Glomerular endothelial cell (primary cell): Measurements from ENCODE around the gene ELL2. TPM values are rescaled to one million over a fixed set of nuclear protein-coding genes. Genes with fewer than 3 reads are reported as not detected.
"Not testable (repeated sequence)": the region's sequence is repeated elsewhere in the genome, so short reads cannot be mapped to it uniquely, and the experiment has no call there.

Source experiments
- DNase-seq: peaks from one replicate; pipeline ENCODE4 v3.0.0-alpha.2; 2011; ENCODE audit warnings: low read depth, low spot score; ENCODE audit errors: extremely low read depth
- total RNA-seq: library from RNA; depleted of rRNA; stranded (reverse); fragments of >200 nt; gene quantifications from 2 replicates; pipeline ENCODE4 v1.2.3, GENCODE V29; 2015

Gene ELL2
- total RNA-seq, 1 donor from 2014 or later = 17.9 TPM

DNA sequence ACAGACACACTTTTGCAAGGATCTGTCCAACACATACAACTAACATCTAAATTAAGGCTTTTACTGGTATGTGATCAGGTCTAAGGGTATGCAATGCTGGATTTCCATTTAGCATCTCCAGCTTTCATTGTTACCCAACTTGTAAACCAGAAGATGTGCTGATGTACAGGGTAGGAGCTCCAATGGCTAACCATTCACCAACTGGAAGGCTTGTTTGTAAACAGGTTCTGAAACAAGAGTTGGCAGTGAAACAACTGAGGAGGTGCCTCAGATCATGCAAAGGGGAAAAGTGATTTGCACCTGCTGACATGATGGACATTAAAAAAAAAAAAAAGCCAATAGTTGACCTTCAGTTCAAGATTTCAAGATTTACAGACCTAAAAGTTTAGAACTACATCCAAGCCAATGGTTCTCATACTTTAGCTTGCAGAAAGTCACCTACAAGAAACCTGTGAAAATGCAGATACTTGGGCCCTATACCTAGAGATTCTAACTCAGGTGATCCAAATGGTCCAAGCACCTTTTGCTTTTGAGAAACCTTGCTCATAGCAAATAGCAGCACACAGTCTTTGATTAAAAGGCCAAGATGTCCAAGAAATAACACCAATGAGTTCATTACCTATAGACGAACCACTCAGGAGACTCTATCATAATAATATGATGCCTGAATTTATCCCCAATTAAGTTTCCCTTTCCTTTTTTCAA, 75.2 kb downstream of the ELL2 start:
- no peak for DNase-seq

DNA sequence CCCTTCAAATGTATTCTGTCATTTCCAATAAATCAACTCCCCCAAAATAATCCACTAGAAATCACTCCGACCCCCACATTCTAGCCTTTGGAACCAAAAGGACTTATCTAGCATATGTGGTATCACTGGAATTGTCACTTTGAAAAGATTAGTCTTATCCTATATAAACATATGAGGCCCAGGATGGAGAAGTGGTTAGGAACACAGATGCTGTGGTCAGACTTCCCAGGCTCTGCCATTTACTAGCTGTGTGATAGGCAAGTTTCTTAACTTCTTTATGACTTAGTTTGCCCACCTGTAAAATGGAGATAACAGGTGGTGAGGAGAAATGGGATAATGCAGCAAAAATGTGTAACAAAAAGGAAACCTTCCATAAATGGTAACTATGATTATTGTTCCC, 77.1 kb downstream of the ELL2 start:
- no peak for DNase-seq

DNA sequence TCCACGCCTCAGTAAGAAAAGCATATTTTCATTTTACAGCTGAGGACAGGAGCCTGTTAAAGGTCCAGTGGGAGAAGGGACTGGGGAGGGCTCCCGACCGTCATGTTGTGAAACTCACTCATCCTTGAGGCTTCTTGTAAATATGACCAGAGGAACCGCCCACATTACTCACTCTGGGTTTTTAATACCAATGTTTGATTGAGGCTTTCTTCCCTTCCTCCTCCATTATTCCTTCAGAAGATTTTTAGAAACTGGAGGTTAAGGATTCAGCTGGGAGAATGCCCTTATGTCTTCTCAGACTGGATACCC, 77.7 kb downstream of the ELL2 start:
- no peak for DNase-seq

DNA sequence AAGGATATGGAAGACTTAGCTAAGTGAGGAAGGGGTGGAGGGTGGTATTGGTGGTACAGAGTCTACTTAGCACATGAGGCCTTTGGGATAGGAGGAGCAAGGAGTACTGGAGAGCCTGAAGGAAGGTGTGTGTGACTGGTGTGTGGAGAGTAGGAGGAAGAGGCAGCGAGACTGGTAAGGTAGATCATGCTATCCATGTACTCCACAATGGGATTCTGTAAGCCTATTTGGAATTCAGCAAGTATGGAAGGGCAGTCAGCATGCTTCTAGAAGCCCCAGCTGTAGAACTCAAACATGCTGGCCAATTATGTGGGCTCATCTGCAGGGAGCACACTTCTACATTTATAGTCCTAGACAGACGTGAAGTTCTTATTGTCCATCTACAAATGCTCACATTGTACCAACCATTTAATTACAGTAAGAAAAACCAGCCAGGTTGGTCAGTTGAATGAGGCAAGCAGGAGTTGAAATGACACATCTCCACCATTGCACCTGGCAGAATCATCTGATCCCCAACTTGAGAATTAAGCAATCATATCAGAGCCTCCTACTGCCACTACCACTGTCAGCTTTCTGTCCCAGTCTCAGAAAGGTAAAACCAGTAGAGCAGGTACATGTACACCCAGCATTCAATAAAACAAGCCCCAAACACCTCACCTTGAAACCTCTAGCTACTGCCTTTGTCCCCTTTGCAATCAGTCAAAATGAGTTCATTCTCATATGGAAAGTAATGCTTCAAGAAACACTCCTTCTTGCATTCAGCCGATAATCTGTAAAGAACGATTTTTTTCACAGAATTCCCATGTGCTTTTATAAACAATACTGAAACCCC, 78.2 kb downstream of the ELL2 start:
- no peak for DNase-seq

DNA sequence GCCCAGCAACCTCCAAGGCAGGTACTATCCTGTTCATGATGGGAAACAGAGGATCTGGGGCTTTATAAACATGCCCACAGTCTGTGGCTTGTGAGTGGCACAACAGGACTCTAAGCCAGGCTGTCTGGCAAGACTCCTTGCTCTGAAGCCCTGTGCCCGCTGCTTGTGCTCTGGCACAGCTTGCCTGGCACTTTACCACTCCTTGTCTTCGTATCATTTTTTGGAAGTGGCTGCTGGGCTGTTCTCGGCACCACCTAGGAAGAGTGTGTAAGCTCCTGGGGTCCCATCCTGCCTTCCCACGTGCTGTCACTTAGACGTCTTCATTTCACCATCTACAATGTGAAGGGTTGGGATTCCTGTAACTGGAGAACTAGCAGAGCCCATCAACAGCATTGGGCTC, 79.8 kb downstream of the ELL2 start:
- no peak for DNase-seq

DNA sequence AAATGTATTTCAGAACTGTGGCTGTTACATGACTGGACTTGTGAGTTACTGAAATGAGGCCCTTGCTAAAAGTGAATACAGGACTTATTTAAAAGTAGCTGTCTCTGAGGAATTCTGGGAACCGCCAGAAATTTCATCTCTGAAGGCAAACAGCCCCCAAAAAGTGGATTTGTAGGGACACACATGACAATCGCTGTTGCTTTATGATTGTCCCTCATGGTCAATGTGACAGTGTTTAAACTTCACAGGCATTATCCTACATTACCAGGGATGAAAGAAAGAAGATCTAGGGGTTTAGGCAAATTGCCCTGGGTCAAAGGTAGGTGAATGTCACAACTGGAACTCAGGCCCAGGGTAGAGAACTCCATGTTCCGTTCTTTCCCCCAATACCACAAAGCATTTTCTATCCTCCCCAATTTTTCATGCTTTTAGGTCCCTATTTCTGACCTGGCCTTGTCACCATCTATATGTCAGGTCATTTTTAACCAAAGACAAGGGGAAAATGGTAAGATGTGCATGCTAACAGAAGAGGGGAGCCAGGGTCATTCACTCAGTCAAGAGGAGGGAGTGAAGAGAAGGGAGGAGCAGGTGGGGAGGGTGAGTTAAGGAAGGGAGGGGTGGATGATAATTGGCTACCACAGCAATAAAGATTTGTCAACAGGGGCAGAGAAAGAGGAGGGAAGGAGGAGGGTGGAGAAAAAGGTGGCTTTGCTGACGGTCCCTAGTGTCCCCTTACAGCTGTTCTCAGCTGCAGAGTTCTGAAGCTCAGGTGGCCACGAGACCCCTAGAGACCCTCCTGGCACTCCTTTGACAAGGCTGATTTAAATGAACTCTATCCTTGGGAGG, 81.3 kb downstream of the ELL2 start:
- DNase-seq = no peak

DNA sequence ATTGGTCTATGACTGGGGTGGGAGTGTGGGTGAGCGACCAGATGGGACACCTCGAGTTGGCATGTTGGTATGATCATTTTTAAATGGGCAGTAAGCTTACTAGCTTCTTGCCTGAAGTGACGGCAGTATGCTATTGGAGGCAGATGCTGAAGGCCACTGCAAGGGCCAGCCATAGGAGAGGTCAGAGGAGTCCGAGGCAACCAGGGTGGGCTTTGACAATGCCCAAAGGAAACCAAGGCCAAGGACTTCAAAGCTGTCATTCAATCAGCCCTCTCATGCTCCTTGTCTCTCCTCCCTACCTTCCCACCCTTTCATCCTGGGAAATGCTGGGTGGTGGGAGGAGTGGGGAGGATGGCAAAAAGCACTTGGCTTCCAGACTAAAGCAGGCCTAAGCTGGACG, 82.0 kb downstream of the ELL2 start:
- no peak for DNase-seq

DNA sequence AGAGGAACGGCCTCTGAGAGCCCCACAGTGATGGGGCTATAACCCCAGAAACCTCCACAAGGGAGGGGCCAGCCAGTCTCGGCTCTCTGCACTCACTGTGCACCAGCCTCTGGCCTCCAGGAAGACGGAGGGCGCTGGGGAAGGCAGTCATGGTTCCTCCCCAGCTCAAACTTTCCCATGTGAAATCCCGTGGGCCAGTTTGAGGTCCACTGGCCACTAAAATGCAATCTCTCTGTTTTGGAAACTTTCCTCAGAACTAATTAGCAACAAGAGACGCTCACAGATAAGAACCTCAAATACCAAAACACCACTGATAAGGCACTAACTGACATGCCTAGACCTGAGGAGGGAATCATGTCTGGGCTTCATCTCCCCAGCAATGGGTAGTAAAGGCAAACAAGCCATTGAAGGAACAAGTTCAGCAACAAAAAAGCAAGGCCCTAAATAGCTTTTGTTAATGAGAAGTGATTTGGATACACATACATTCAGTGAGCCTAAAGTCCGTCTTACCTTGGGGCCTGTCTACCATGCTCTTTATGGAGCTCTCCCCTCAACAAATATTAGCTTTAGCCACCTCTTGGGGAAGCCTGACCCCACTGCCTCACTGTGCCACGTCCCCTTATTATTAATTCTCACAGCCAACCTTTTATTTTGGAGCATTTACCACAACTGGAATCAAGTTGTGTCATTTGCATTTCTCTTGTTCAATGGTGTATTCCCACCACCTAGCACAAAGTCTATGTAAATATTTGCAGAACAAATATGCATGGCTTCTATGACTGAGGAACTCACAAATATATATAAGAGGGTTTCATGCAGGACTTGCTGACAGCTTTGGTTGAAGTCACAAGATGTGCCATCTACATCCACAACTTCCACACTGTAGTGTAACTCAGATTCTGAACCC, 83.0 kb downstream of the ELL2 start:
- no peak for DNase-seq

DNA sequence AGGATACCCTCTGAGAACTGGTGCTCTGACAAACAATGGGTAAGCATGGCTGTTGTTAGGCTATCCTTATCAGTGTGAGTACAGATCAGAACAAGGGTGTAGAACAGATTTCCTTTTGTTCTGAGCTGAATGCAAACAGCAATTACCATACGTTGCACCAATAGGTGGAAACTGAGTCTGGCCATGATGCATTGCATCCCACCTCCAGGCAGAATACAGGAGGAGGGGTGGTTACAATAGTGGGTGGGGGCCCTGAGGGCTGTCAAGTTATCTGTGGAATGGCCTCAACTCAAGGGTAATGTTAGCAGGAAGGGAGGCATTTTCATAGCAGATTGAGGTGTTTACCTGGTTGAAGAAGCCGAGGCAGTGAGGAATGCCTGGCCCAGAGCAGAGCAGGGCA, 84.9 kb downstream of the ELL2 start:
- no peak for DNase-seq

DNA sequence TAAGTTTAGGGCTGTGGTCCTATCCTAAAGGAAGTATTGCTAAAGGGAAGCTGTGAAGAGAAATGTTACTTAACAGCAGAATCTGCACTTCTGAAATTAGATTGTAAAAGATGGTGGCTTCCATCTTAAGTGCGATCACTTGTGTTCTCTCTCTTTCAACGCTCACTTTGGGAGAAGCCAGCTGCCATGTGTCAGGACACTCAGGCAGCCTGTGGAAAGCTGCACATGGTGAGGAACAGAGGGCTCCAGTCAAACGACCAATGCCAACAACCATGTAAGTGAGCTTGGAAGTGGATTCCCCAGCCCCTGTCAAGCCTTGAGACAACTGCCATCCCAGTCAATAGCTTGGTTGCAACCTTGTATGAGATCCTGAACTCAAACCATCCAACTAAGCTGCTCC, 87.4 kb downstream of the ELL2 start:
- DNase-seq = no peak

DNA sequence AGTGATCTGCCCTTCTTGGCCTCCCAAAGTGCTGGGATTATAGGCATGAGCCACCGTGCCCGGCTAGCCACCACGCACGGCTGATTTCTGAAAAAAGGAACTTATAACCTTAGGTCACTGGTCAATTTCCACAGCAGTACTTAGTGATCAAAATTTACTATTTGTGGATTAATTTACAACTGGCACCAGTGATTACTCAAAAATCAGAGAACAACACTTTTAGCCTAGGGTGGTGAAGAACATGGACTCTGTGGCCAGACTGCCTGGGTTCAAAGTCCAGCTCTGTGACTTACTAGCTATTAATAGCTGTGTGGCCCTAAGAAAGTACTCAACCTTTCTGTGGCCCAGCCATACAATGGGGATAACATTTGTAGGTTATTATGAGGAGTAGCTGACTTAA, 88.3 kb downstream of the ELL2 start:
- DNase-seq = no peak

DNA sequence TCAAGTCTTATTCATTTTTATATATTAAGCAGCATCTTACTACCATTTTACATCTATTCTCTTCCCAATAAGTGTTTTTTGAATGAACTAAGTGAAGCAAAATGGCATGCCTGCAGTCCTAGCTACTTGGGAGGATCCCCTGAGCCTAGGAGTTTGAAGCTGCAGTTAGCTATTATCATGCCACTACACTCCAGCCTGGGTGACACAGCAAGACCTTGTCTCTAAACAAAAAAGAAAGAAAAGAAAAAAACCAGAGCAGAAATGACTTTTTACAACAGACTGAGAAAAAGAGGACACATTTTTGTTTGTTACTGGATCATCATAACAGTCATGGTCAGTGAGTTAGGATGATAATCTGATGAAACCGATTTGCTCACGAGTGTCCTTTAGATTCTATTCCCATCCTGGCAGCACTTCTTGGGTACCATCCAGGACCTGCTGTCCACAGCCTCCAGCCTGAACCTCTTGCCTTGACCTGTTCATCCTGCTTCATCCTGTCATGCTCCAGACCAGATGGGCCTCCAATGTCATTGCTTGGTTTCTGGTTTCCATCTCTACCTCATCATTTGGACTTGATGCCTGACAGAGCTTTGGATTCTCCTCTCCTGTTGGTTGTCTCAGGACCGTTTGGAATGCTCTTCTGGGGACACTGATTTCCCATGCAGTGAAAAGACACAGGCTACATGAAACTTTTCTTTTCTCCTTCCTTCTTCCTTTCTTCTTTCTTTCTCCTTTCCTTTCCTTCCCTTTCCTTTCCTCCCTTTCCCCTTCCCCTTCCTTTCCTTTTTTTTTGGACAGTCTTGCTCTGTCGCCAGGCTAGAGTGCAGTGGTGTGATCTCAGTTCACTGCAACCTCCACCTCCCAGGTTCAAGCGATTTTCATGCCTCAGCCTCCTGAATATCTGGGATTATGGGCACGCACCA, 89.0 kb downstream of the ELL2 start:
- no peak for DNase-seq

DNA sequence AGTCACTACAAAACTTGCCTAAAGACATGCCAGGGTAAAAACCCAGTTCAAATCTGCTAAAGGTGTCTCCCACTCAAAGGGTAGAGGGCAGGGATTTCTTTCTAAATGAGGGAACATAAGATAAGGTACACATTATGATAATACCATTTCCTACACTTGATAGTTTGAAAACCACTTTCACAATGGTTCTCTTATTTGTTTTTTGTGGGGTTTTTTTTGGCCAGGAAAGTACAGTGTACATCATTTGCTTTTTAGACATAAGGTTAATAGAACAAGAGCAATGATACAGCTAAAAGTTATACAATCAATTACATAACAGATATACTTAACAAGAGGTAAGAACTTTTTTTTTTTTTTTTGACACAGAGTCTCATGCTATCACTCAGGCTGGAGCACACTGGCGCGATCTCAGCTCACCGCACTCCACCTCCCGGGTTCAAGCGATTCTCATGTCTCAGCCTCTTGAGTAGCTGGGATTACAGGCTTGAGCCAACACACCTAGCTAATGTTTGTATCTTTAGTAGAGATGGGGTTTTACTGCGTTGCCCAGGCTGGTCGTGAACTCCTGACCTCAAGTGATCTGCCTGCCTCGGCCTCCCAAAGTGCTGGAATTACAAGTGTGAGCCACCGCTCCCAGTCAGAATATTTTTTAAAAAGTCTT, 90.4 kb downstream of the ELL2 start:
- DNase-seq = no peak

DNA sequence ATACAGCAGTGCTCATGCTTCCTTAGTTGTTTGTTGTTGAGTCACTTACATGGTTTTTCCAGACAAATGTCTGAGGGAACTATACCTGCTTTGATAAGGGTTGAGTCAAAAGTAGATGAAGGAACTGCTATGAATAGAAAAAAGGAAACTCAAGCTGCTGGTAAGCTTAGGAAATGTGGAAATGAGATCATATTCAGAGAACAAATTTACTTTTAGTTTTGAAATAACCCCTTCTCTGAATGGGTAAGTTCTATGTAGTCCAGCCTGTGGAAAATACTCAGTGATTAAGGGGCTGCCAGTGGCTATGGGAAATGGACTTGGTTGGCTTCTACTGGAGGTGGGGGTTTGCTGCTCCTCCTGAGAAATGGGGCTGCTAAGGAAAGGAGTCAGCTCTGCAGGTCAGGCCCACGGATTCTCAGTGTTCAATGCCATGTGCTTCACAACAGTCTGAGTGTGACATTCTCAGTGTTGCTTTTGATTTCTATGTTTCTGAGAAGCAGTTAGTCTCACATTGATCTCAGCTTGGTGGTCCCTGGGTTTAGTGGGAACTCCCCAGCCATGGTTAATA, 91.5 kb downstream of the ELL2 start:
- no peak for DNase-seq

DNA sequence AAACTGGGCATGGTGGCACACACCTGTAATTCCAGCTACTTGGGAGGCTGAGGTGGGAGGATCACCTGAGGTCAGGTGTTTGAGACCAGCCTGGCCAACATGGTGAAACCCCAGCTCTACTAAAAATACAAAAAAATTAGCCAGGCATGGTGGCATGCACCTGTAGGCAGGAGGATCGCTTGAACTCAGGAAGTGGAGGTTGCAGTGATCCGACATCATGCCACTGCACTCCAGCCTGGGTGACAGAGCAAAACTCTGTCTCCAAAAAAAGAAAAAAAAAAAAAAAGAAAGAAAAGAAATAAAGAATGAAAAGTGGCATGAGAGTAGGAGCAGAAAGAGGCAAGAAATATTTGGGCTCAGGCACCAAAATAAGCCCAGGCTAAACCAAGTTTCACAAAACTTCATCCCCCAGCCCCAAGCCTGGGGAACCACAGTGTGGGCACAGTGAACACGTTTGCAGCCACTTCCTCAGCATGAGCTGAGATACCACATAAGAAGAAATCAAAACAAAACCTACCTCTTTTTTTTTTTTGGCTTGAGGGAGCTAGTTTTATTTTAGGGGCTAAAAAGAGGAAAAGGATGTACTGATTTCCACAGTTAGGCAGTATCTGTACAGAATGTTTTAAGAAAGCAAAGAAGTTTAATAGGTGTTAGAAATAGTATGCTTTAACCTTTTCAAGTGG, 92.3 kb downstream of the ELL2 start:
- not testable (repeated sequence) for DNase-seq

DNA sequence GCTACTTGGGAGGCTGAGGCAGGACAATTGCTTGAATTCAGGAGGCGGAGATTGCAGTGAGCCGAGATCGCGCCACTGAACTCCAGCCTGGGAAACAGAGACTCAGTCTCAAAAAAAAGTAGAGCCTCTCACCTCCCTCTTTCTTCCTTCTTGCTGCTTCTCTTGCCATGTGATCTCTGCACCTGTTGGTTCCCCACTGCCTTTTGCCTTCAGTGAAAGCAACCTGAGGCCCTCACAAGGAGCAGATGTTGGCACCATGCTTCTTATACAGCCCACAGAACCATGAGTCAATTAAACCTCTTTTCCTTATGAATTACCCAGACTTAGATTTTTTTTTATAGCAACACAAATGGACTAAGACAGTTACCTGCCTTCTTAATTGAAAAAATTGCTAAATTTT, 93.5 kb downstream of the ELL2 start:
- no peak for DNase-seq

DNA sequence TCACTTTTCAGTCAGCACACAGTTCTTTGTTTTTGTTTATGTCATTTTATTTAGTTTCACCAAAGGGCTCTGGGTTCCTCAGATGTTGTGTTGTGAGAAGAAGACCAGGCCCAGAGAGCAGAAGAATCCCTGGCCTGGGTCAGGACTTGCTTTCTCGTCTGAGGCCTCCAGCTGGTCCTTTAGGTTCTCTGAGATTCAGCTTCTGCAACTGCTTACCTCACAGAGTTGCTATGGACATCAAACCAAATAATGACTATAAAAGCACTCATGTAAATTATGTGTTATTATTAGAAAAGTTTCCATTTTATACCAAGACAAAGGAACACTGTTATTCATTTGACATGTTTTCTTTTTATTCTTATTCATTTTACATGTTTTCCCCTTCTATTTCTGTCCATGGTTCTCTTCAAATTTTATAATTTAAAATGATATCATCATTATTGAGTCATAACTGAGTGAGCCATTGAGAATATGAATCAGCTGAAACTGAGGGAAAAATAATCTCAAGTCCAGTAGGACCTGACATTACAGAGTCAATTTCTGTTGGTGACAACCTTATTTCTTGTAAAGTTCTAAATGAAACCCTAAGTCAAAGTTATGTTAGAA, 95.1 kb downstream of the ELL2 start:
- DNase-seq = no peak
